Keratinocyte (primary cell): ENCODE data around the gene ZC3H14. TPM values are rescaled to one million over a fixed set of nuclear protein-coding genes. Genes with fewer than 3 reads are reported as not detected.

ENCODE experiments used
- DNase-seq: peaks from one replicate; pipeline ENCODE4 v3.0.0-alpha.2; 2011; ENCODE audit warnings: low read depth, missing footprints, low spot score
- FAIRE-seq: peaks from 2 replicates; lab custom pipeline; 2011; peaks lifted over from hg19 to GRCh38; lab: Jason Lieb, UNC
- H2AFZ ChIP-seq: 2 replicates; pipeline ENCODE4 v1.6.0; 2012; ENCODE audit warnings: low read length, control low read depth, inconsistent platforms; ENCODE audit not compliant: control insufficient read depth
- H3K27ac ChIP-seq: 2 replicates; pipeline ENCODE4 v1.5.1; 2011; ENCODE audit warnings: low read length; ENCODE audit not compliant: control insufficient read depth, insufficient read depth
- H3K27me3 ChIP-seq: 3 replicates; pipeline ENCODE4 v1.6.0; 2011; ENCODE audit warnings: low read length; ENCODE audit not compliant: control insufficient read depth, insufficient read depth; ENCODE audit errors: extremely low read depth
- H3K36me3 ChIP-seq, 2 experiments: 2 replicates in 1 of 2; 3 replicates in 1 of 2; pipeline ENCODE4 v1.5.1; 2011; ENCODE audit warnings: low read length in 2 of 2, mild to moderate bottlenecking in 1 of 2; ENCODE audit not compliant: control insufficient read depth in 2 of 2, insufficient read depth in 2 of 2; ENCODE audit errors: extremely low read depth in 1 of 2
- H3K4me1 ChIP-seq: 3 replicates; pipeline ENCODE4 v1.5.1; 2011; ENCODE audit warnings: low read length; ENCODE audit not compliant: control insufficient read depth, insufficient read depth; ENCODE audit errors: extremely low read depth
- H3K4me2 ChIP-seq: 3 replicates; pipeline ENCODE4 v1.6.0; 2011; ENCODE audit warnings: low read depth, low read length; ENCODE audit not compliant: control insufficient read depth, insufficient read depth; ENCODE audit errors: extremely low read depth
- H3K4me3 ChIP-seq, 3 experiments: fragments of 200-600 bp in 1 of 3; sonication (generic) in 1 of 3; 2 replicates in 2 of 3; 3 replicates in 1 of 3; pipeline ENCODE4 v1.5.1; 2011 to 2016; ENCODE audit warnings: low read length in 3 of 3, mild to moderate bottlenecking in 3 of 3, control low read depth in 2 of 3, inconsistent platforms in 1 of 3, low read depth in 1 of 3, mixed read lengths in 1 of 3, mixed run types in 1 of 3, moderate library complexity in 1 of 3; ENCODE audit not compliant: control insufficient read depth in 2 of 3, insufficient read depth in 2 of 3; ENCODE audit errors: extremely low read depth in 1 of 3
- H3K79me2 ChIP-seq: 2 replicates; pipeline ENCODE4 v1.6.0; 2012; ENCODE audit warnings: low read length; ENCODE audit not compliant: control insufficient read depth, insufficient read depth
- H3K9ac ChIP-seq: 3 replicates; pipeline ENCODE4 v1.6.0; 2011; ENCODE audit warnings: low read length; ENCODE audit not compliant: control insufficient read depth, insufficient read depth; ENCODE audit errors: extremely low read depth
- H3K9me1 ChIP-seq: 3 replicates; pipeline ENCODE4 v1.6.0; 2011; ENCODE audit warnings: low read length; ENCODE audit not compliant: control insufficient read depth, insufficient read depth; ENCODE audit errors: extremely low read depth
- H3K9me3 ChIP-seq: 2 replicates; pipeline ENCODE4 v1.5.1; 2012; ENCODE audit warnings: low read depth, low read length; ENCODE audit not compliant: control insufficient read depth
- H4K20me1 ChIP-seq: 3 replicates; pipeline ENCODE4 v1.6.0; 2011; ENCODE audit warnings: low read length; ENCODE audit not compliant: control insufficient read depth, insufficient read depth; ENCODE audit errors: extremely low read depth
- CTCF ChIP-seq, 3 experiments: IDR thresholded peaks in 1 of 3; conservative IDR thresholded peaks in 1 of 3; optimal IDR thresholded peaks in 1 of 3; 2 replicates in 2 of 3; 3 replicates in 1 of 3; pipeline versions ENCODE3 to v1.5.1; 2011; ENCODE audit warnings: low read length in 3 of 3, mild to moderate bottlenecking in 3 of 3, moderate library complexity in 2 of 3, control low read depth in 1 of 3, inconsistent platforms in 1 of 3; ENCODE audit not compliant: insufficient read depth in 2 of 3; ENCODE audit errors: extremely low read depth in 1 of 3
- EZH2 ChIP-seq: IDR thresholded peaks from one replicate; pipeline ENCODE4 v1.6.1; 2012; ENCODE audit warnings: inconsistent platforms, mild to moderate bottlenecking, low read length, moderate library complexity
- dilution Hi-C: fragments of 300-500 bp; cut with MboI; formaldehyde crosslinking; loops from one replicate; pipeline ENCODE4 v1.7.0; 2020; ENCODE audit warnings: low sequenced_read_pairs; ENCODE audit not compliant: extremely low pct_ligation_motif_present
- polyA plus RNA-seq, 5 experiments: library from polyadenylated mRNA; depleted of rRNA in 3 of 5; stranded (reverse) in 3 of 5; stranded (forward) in 1 of 5; unstranded in 1 of 5; fragments of >200 nt; gene quantifications; 1 replicate in 1 of 5; 2 replicates in 3 of 5; 3 replicates in 1 of 5; pipeline versions ENCODE4 v1.2.1 to v1.2.3, GENCODE V29; 2011 to 2012; ENCODE audit warnings: missing spikeins in 2 of 5, low read depth in 1 of 5, low replicate concordance in 1 of 5

Gene ZC3H14
- polyA plus RNA-seq, 1 donor (not counting 4 experiments of a cell fraction or from before 2014, with no cell fraction given) = 129 TPM

- Histone ChIP-seq H3K27ac (no peak overlapping the region), H3K4me2 (no peak overlapping the region), H4K20me1 (no peaks in the 10 kb centered on the region), H3K79me2 (no peaks in the 10 kb centered on the region), H3K4me3 (no peak overlapping the region), H3K27me3 (no peaks in the 10 kb centered on the region), H3K9ac (no peak overlapping the region), H3K9me1 (no peaks in the 10 kb centered on the region), H3K4me1 (no peaks in the 10 kb centered on the region), H3K36me3 (peaks cover 23 to 24% of the 10 kb centered on the region in 2 experiments), H2AFZ (no peak overlapping the region), H3K9me3 (no peaks in the 10 kb centered on the region)
- DNase-seq (no peak), FAIRE-seq (no peak)
- no peak for TF ChIP-seq CTCF (optimal IDR thresholded peaks at IDR 0.05 in 1 of 3, IDR thresholded peaks at IDR 0.05 in 1 of 3, conservative IDR thresholded peaks at IDR 0.05 in 1 of 3; ENCODE audit: extremely low read depth in 1 of 3, insufficient read depth in 2 of 3, low read length in 3 of 3)
- TF ChIP-seq EZH2 = no peak
- dilution Hi-C loops = no loop called here
Observed at GRCh38 chr14:88598097-88598675, 35.3 kb downstream of the ZC3H14 start.

GRCh38 chr14:88599326-88599725, 36.5 kb downstream of the ZC3H14 start:
- TF ChIP-seq EZH2 (no peak), CTCF (optimal IDR thresholded peaks at IDR 0.05 in 1 of 3, IDR thresholded peaks at IDR 0.05 in 1 of 3, conservative IDR thresholded peaks at IDR 0.05 in 1 of 3; ENCODE audit: extremely low read depth in 1 of 3, insufficient read depth in 2 of 3, low read length in 3 of 3) (no peak)
- Histone ChIP-seq H3K4me2 (no peak overlapping the region), H3K27me3 (no peaks in the 10 kb centered on the region), H3K9me3 (no peaks in the 10 kb centered on the region), H3K36me3 (peaks cover 23 to 24% of the 10 kb centered on the region in 2 experiments), H3K9me1 (no peaks in the 10 kb centered on the region), H4K20me1 (no peaks in the 10 kb centered on the region), H3K9ac (no peak overlapping the region), H3K27ac (no peak overlapping the region), H3K4me1 (no peaks in the 10 kb centered on the region), H3K4me3 (no peak overlapping the region), H3K79me2 (no peaks in the 10 kb centered on the region), H2AFZ (no peak overlapping the region)
- DNase-seq (no peak), FAIRE-seq (no peak)
- dilution Hi-C loops = no loop called here
